Parathyroid adenoma (tissue), 2 donors: ENCODE data around the gene RAB22A.
"Not testable (repeated sequence)": the region's sequence is repeated elsewhere in the genome, so short reads cannot be mapped to it uniquely, and the experiment has no call there.

ENCODE experiments used
- H2AFZ ChIP-seq: fragments of 300-600 bp; sonication (generic); one replicate; pipeline ENCODE4 v1.7.0; 2017; ENCODE audit warnings: antibody characterized with exemption, mild to moderate bottlenecking
- H3K27ac ChIP-seq: fragments of 300-600 bp; sonication (generic); one replicate; pipeline ENCODE4 v1.7.0; 2017
- H3K27me3 ChIP-seq: fragments of 300-600 bp; sonication (generic); one replicate; pipeline ENCODE4 v1.7.0; 2017; ENCODE audit warnings: low read length; ENCODE audit not compliant: control insufficient read depth, insufficient read depth
- H3K36me3 ChIP-seq: fragments of 300-600 bp; sonication (generic); one replicate; pipeline ENCODE4 v1.7.0; 2017; ENCODE audit warnings: low read length; ENCODE audit not compliant: control insufficient read depth, insufficient read depth
- H3K4me1 ChIP-seq: fragments of 300-600 bp; sonication (generic); one replicate; pipeline ENCODE4 v1.7.0; 2017; ENCODE audit warnings: control low read depth
- H3K4me2 ChIP-seq: fragments of 300-600 bp; sonication (generic); one replicate; pipeline ENCODE4 v1.7.0; 2017; ENCODE audit warnings: low read length
- H3K4me3 ChIP-seq: fragments of 300-600 bp; sonication (generic); one replicate; pipeline ENCODE4 v1.7.0; 2017; ENCODE audit warnings: low read depth, low read length
- H3K79me2 ChIP-seq: fragments of 300-600 bp; sonication (generic); one replicate; pipeline ENCODE4 v1.7.0; 2017; ENCODE audit warnings: control low read depth
- H3K9ac ChIP-seq: fragments of 300-600 bp; sonication (generic); one replicate; pipeline ENCODE4 v1.7.0; 2017; ENCODE audit warnings: mild to moderate bottlenecking
- H3K9me3 ChIP-seq: fragments of 300-600 bp; sonication (generic); one replicate; pipeline ENCODE4 v1.7.0; 2017; ENCODE audit warnings: low read length; ENCODE audit not compliant: control insufficient read depth
- CTCF ChIP-seq: fragments of 300-600 bp; sonication (generic); IDR thresholded peaks from one replicate; pipeline ENCODE4 v1.7.0; 2017; ENCODE audit warnings: antibody characterized with exemption, mild to moderate bottlenecking
- donor health status: primary hyperparathyroidism.

The RAB22A gene

GRCh38 chr20:58406422-58407001, 97.0 kb downstream of the RAB22A start:
- Histone ChIP-seq H3K4me2 (no peak overlapping the region), H3K79me2 (peaks cover 24% of the 10 kb centered on the region), H3K4me1 (peaks cover 13% of the 10 kb centered on the region), H2AFZ (no peak overlapping the region), H3K27ac (no peak overlapping the region), H3K9ac (no peak overlapping the region), H3K27me3 (no peaks in the 10 kb centered on the region), H3K36me3 (no peaks in the 10 kb centered on the region), H3K9me3 (no peaks in the 10 kb centered on the region), H3K4me3 (no peak overlapping the region)
- TF ChIP-seq CTCF: no peak

- no peak overlapping the region for H2AFZ ChIP-seq
- no peak overlapping the region for H3K9ac ChIP-seq
- no peak overlapping the region for H3K27ac ChIP-seq
- no peak overlapping the region for H3K4me2 ChIP-seq
- no peak overlapping the region for H3K4me3 ChIP-seq
- no peak for TF ChIP-seq CTCF
- peaks cover 13% of the 10 kb centered on the region for H3K4me1 ChIP-seq
- H3K27me3 ChIP-seq: no peaks in the 10 kb centered on the region
- no peaks in the 10 kb centered on the region for H3K9me3 ChIP-seq
- H3K79me2 ChIP-seq: peaks cover 28% of the 10 kb centered on the region
- H3K36me3 ChIP-seq: no peaks in the 10 kb centered on the region
Observed at GRCh38 chr20:58407201-58407873, 97.8 kb downstream of the RAB22A start.

- no peak overlapping the region for H3K27ac ChIP-seq
- H3K9ac ChIP-seq: no peak overlapping the region
Observed at GRCh38 chr20:58407966-58408557, 98.5 kb downstream of the RAB22A start.

GRCh38 chr20:58408603-58409246, 99.2 kb downstream of the RAB22A start:
- H3K4me3 ChIP-seq: no peak overlapping the region
- TF ChIP-seq CTCF: no peak
- peaks cover 27% of the 10 kb centered on the region for H3K79me2 ChIP-seq
- no peaks in the 10 kb centered on the region for H3K27me3 ChIP-seq
- H3K4me1 ChIP-seq: peaks cover 8% of the 10 kb centered on the region
- no peak overlapping the region for H3K9ac ChIP-seq
- no peaks in the 10 kb centered on the region for H3K36me3 ChIP-seq
- no peak overlapping the region for H3K27ac ChIP-seq
- H3K9me3 ChIP-seq: no peaks in the 10 kb centered on the region
- H3K4me2 ChIP-seq: peak overlapping the region; percentile 32
- H2AFZ ChIP-seq: no peak overlapping the region

More at GRCh38 chr20:58407966-58408557, 98.5 kb downstream of the RAB22A start:
- TF ChIP-seq CTCF: no peak
- Histone ChIP-seq H3K4me2 (peak overlapping the region; percentile 32), H3K4me1 (peaks cover 13% of the 10 kb centered on the region), H3K36me3 (no peaks in the 10 kb centered on the region), H3K9me3 (no peaks in the 10 kb centered on the region), H2AFZ (no peak overlapping the region), H3K27me3 (no peaks in the 10 kb centered on the region), H3K4me3 (no peak overlapping the region), H3K79me2 (peaks cover 27% of the 10 kb centered on the region)

GRCh38 chr20:58414216-58414615, 104.7 kb downstream of the RAB22A start:
- H3K9ac ChIP-seq, H3K4me1 ChIP-seq, H3K27ac ChIP-seq, H3K9me3 ChIP-seq, H3K4me3 ChIP-seq, H3K36me3 ChIP-seq, H2AFZ ChIP-seq, H3K27me3 ChIP-seq, H3K4me2 ChIP-seq: not testable (repeated sequence)
- peaks cover 33% of the 10 kb centered on the region for H3K79me2 ChIP-seq

GRCh38 chr20:58414786-58415185, 105.3 kb downstream of the RAB22A start:
- H3K27me3 ChIP-seq, H3K4me2 ChIP-seq, H3K4me1 ChIP-seq, H3K27ac ChIP-seq, H3K9ac ChIP-seq, H3K4me3 ChIP-seq, H2AFZ ChIP-seq, H3K36me3 ChIP-seq, H3K9me3 ChIP-seq: not testable (repeated sequence)
- H3K79me2 ChIP-seq: peaks cover 35% of the 10 kb centered on the region
